Raji (cell line): ENCODE results near the gene MAD1L1.

Experiments
- POLR2A ChIP-seq: IDR thresholded peaks from 2 replicates; pipeline ENCODE4 v1.6.1; 2011; ENCODE audit warnings: low read depth, low read length, control low read depth; ENCODE audit not compliant: insufficient read depth

MAD1L1 gene

DNA sequence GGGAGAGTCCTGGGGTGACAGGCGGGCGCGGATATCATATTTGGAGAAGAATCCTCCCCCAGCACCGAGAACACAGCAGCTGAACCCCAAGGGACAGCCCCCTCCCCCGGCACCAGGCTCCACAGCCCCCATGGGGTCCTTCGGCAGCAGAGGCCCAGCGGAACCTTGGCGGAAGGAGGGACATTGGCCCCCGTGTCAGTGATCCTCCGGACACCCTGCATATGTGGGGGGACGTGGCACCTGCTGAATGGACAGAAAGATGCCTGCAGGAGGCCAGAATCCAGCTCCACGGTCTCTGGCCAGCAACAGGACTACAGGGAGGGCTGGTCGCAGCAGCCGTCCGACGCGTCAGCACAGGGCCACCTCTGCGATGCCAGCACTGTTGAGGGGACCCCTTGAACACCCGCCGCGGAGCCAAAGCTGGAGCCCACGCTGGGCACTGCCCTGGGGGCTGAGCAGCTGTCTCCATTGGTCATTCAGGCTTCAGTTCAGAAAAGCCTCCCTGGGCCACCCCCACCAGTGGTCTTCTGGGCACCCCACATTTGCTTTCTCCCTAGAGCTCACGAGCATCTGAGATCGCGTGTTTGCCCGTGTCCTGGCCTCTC lies 322.6 kb downstream of the MAD1L1 start:
- TF ChIP-seq POLR2A, result no peak

GRCh38 chr7:1909476-1909875 lies 323.3 kb downstream of the MAD1L1 start:
- no peak for TF ChIP-seq POLR2A

DNA sequence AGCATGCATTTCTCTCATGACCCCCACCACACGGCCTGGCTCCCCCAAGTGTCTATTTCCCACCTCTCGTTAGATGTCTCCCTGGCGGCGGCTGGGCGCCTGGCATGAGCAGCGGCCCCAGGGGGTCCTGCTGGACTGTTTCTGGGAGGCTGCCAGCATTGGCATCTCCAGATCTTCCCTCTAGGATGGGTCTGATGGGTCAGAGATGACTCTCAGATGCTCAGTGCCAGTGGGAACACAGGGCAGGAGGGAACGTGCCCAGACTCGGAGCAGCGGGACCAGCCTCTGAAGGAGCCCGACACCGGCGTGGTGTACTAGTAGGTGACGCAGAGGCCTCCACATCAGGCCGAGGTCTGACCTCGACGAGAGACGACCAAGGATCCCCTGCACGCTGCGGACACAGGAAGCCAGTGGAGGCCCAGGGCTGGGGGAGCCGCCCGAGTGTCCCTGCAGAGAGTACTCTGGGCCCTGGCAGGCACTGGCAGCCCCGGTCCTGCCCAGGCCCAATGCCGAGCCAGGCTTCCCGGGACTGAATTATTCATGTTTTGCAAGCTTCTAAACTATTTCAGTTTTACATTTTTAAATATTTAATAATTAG lies 323.8 kb downstream of the MAD1L1 start:
- TF ChIP-seq POLR2A, result no peak

DNA sequence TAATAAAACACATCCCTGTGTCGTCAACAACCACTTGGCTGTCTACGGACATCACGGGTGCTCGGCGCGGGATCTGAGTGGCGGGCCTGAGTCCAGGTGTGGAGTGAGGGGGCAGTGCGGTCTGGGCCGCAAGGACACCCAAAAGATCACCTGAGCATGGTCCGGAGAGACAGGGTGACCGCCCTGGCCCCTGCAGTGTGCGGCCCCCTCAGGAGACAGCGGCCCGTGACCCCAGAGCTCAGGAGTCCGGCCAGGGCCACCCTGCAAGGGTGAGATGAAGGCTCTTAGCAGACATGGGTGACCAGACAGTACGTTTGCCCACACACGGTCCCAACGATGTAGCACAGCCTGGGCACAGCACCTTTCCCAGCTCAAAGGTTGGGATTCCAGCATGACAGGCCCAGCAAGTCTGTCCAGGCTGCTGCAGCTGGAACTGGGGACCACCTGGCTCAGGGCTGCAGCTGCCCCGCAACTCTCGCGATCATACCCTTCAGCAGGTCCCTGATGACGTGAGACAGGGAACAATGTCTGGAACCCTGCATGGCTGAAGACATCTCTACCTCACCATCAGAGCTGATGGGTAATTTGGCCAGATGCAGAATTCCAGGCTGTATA lies 324.9 kb downstream of the MAD1L1 start:
- TF ChIP-seq POLR2A, result no peak

DNA sequence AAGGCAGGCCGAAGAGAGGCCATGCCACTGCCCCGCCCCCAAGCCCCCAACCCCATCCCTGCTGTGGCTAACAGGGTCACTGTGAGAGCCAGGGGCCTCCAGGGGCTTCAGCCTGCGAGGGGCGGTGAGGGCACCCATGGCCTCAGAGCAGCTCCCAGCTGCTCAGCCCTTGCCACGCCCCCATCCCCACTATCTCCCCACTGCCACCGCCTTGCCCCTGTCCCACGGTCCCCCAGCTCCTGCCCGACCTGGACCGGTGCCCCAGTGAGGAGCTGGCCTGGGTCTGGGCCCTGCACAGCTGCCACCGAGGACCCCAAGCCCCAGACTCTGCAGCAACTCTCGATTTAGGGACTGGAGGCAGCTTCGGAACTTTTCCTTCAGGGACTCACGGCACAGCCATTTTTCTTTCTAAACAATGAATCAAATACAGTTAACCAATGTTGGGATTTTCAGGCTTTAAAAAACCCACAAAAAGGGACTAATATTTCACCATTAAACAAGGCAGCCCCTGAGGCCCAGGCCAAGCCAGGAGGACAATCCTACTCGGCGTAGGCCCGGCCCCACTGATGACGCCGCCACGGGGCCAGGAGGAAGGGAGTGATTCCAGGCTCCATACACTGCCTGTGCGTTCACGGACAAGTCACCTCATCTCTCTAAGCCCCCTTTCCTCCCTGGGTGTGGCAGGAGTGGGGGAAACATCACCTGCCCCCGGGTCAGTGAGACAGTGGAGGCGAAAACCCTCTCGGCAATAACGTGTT lies 325.6 kb downstream of the MAD1L1 start:
- TF ChIP-seq POLR2A, result no peak

GRCh38 chr7:1906087-1906830 lies 326.5 kb downstream of the MAD1L1 start:
- TF ChIP-seq POLR2A, result no peak

DNA sequence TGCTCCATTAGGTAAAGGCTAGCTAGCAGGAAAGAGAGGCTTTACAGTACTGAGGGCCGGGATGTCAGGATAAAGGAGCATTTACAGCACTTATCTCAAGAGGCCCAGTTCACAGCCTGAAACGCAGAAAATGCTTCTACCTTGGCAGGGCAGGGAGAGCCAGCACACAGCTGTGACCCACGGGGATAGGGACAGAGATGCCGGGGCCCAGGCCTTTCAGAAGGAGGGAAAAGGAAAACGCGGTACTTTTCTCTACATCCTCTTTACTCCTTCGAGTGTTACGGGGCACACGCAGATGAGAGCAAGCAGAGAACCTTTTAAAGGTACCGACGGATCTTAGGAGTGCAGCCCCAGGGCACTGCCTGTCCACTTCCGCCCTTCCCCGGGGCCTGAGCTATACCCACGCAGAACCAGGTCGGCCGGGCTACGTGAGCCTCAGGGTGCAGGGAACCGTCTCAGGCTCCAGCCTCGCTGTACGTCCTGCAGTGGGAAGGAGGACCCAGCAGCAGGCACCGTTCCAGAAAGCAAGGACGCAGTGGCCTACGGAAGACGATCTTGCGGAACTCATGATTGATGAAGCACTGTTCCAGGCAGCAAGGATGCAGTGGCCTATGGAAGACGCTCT lies 330.4 kb downstream of the MAD1L1 start:
- TF ChIP-seq POLR2A, result no peak

DNA sequence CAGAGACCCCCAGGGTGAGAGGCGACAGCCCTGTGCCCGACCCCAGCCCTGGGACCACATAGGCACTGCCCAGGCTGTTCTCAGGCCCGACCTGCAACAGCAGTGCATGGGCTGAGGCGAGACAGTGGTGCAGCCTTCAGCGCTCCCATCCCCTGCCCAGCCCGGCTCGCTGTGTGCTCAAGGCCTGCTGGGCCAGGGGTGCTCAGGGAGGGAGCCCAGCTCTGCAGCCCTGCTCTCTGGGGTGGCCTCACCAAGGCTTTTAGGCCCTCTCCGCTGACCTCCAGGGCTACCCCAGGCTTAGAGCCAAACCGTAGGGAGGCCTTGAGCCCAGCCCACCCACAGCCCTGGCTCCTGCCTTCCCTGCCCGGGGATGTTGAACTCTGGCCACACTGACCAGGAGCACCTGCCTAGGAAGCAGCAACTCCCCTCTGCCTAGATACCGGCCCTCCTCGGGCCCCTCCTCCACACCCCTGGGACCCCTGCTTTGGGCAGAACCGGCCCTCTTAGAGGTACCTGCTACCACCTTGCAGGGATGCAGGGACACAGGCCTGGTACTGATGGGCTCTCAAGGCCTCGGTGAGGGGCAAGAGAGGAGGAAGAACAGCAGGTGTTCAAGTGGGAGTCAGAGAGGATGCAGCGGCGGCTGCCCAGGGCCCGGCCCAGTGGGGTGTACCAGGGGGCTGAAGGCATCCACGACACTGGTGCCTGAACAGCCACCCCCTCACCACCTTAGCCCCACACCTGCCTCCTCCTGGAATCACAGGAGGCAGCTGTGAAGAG lies 331.1 kb downstream of the MAD1L1 start:
- TF ChIP-seq POLR2A, result no peak

DNA sequence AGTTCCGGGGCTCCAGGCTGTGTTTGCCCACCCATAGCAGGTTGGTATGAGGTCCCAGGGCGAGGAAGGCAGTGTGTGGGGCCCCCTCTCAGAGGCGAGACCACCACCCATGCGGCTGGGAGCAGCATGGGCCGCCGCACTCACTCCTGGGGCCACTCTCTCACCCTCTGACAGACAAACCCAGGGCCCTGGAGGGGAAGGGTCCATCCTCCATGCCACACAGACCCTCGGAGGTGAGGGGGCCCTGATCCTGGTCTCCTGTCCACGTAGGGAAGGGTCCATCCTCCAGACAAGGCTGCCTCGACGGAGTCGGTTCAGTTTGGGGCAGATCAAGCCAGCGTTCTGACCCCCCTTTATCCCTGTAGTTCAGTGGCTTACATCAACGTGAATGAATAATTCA lies 331.9 kb downstream of the MAD1L1 start:
- no peak for TF ChIP-seq POLR2A

GRCh38 chr7:1899951-1900762 lies 332.6 kb downstream of the MAD1L1 start:
- TF ChIP-seq POLR2A, result no peak

DNA sequence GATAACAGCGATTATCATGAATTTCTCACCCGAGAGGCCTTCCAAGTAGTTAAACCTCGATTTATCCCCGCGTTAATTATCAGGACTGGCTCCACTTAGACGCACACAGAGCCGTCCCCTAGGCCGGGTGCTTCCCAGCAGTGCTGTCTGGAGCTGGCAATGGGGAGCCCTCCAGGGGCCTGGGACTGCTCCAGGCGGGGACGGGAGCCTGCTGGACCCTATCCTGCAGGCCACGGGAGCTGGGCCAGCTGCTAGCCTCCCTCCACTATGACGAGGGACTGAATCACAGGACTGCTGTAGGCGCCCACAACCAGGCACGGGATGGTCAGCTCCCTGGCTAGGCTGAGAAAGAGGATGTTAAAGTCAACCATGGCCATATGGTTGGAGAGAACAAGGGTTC lies 333.5 kb downstream of the MAD1L1 start:
- TF ChIP-seq POLR2A, result no peak

- TF ChIP-seq POLR2A, result no peak
Measured at GRCh38 chr7:1898628-1899185, 334.0 kb downstream of the MAD1L1 start.

DNA sequence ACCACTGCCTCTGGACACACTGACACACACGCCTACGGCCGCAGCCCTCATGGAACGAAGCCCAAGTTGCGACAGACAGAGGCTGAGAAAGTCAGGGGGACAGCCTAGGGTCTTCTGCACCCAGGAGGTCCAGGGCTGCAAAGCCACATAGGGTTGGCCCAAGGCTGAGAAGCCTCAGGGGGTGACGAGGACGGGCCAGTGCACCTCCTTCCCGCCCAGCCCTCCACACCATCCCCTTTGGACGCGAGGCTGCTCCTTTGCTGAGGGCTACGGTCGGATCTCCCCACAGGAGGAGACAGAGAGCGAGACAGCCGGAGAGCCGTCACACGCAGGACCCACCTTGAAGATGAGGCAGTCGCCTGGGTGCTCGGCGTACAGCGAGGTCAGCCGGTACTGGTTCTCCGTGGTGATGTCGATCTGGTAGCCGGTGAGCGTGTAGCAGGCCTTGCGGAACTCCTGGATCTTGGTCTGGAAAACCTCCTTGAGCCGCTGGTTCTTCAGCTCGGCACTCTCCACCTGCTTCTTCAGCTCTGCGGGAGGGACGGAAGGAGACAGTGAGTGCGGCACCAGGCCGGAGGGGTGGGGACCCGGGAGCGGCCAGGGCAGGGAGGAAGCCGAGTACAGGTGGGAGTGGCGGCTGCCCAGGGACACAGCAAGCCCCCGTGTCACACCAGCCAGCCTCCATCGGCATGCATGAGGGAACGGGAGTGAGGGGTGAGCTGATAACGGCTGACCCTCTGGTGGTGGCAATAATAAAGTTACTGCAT lies 334.7 kb downstream of the MAD1L1 start:
- no peak for TF ChIP-seq POLR2A
